WERI-Rb-1 (cell line): Measurements from ENCODE around the gene TNFRSF17.
"Not testable (repeated sequence)": the region's sequence is repeated elsewhere in the genome, so short reads cannot be mapped to it uniquely, and the experiment has no call there.

Experiments
- DNase-seq: peaks from one replicate; pipeline ENCODE4 v3.0.0-alpha.2; 2020
- H3K27ac ChIP-seq: fragments of 250-450 bp; sonication (Bioruptor Pico); 2 replicates; pipeline ENCODE4 v1.5.1; 2020; ENCODE audit warnings: mild to moderate bottlenecking, moderate library complexity
- H3K27me3 ChIP-seq: fragments of 250-450 bp; sonication (Bioruptor Pico); 2 replicates; pipeline ENCODE4 v1.5.1; 2021; ENCODE audit warnings: mild to moderate bottlenecking, low read depth, moderate library complexity; ENCODE audit not compliant: insufficient read depth, severe bottlenecking
- H3K36me3 ChIP-seq: fragments of 250-450 bp; sonication (Bioruptor Pico); 2 replicates; pipeline ENCODE4 v1.5.1; 2020; ENCODE audit warnings: mild to moderate bottlenecking, moderate library complexity
- H3K4me3 ChIP-seq: 2 replicates; pipeline ENCODE4 v1.5.1; 2011; ENCODE audit warnings: low read depth, mild to moderate bottlenecking, control low read depth, low read length
- H3K9me3 ChIP-seq: fragments of 250-450 bp; sonication (Bioruptor Pico); 2 replicates; pipeline ENCODE4 v1.5.1; 2021; ENCODE audit warnings: mild to moderate bottlenecking, moderate library complexity; ENCODE audit not compliant: severe bottlenecking
- TF ChIP-seq, protein P1 (sequence below): IDR thresholded peaks from 2 replicates; pipeline ENCODE4 v1.5.1; 2011; ENCODE audit warnings: low read depth, mild to moderate bottlenecking, control low read depth, inconsistent platforms, low read length

TNFRSF17 gene

DNA sequence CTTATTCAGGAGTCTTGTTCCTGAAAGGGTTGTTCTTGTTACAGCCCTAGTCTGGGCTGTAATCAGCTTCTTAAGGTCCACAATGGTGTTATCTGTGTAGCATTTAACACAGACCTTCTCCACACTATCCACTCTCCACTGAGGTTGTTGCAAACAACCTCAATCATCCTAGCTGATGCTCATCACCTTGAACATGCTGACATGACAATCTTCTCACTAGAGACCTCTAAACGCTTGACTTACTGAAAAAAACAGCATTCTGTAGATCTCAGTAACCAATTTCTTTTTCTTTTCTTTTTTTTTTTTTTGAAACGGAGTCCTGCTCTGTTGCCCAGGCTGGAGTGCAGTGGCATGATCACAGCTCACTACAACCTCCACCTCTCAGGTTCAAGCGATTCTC, 3.6 kb downstream of the TNFRSF17 start:
- no peaks in the 10 kb centered on the region for H3K27me3 ChIP-seq
- no peak overlapping the region for H3K27ac ChIP-seq
- DNase-seq = no peak
- no peaks in the 10 kb centered on the region for H3K9me3 ChIP-seq
- H3K36me3 ChIP-seq = no peaks in the 10 kb centered on the region
- no peak overlapping the region for H3K4me3 ChIP-seq
- TF ChIP-seq, protein P1, sequence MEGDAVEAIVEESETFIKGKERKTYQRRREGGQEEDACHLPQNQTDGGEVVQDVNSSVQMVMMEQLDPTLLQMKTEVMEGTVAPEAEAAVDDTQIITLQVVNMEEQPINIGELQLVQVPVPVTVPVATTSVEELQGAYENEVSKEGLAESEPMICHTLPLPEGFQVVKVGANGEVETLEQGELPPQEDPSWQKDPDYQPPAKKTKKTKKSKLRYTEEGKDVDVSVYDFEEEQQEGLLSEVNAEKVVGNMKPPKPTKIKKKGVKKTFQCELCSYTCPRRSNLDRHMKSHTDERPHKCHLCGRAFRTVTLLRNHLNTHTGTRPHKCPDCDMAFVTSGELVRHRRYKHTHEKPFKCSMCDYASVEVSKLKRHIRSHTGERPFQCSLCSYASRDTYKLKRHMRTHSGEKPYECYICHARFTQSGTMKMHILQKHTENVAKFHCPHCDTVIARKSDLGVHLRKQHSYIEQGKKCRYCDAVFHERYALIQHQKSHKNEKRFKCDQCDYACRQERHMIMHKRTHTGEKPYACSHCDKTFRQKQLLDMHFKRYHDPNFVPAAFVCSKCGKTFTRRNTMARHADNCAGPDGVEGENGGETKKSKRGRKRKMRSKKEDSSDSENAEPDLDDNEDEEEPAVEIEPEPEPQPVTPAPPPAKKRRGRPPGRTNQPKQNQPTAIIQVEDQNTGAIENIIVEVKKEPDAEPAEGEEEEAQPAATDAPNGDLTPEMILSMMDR = no peak

DNA sequence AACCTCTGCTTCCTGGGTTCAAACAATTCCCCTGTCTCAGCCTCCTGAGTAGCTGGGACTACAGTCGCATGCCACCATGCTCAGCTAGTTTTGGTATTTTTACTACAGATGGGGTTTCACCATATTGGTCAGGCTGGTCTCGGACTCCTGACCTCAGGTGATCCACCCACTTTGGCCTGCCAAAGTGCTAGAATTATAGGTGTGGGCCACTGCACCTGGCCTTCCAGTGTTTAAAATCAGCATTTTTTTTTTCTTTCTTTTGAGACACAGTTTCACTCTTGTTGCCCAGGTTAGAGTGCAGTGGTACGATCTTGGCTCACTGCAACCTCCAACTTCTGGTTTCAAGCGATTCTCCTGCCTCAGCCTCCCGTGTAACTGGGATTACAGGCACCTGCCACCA, 5.3 kb downstream of the TNFRSF17 start:
- not testable (repeated sequence) for H3K36me3 ChIP-seq, H3K27ac ChIP-seq, H3K9me3 ChIP-seq, H3K4me3 ChIP-seq, H3K27me3 ChIP-seq, DNase-seq

DNA sequence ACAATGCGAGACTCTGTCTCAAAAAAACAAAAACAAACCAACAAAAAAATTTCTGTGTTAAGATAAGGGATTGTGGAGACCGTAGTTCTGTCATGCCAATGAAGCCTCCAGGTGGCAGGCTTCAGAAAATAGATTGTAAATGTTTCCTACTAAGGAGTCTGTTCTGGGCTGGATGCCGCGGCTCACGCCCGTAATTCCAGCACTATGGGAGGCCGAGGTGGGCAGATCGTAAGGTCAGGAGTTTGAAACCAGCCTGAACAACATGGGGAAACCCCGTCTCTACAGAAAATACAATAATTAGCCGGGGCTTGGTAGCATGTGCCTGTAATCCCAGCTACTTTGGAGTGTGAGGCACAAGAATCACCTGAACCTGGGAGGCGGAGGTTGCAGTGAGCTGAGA, 7.1 kb downstream of the TNFRSF17 start:
- Histone ChIP-seq H3K36me3 (no peaks in the 10 kb centered on the region), H3K27ac (no peak overlapping the region), H3K4me3 (no peak overlapping the region), H3K9me3 (no peaks in the 10 kb centered on the region), H3K27me3 (no peaks in the 10 kb centered on the region)
- TF ChIP-seq, protein P1 = no peak
- DNase-seq = peak; percentile 11

DNA sequence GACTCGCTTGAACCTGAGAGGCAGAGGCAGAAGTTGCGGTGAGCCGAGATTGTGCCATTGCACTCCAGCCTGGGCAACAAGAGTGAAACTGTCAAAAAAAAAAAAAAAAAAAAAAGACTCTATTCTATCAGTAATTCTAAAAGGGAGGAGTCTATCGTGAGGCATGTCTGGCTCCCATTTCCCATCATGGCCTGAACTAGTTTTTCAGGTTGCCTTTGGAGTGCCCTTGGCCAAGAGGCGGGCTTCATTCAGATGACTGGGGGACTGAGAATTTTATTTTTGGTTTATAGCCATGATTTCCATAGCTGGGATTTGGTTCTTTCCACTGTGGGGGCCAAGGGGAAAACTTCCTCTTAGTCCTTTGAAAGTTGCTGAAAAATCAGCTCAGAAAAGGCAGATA, 8.1 kb downstream of the TNFRSF17 start:
- H3K4me3 ChIP-seq = no peak overlapping the region
- TF ChIP-seq, protein P1 = no peak
- no peaks in the 10 kb centered on the region for H3K27me3 ChIP-seq
- no peak for DNase-seq
- H3K9me3 ChIP-seq = no peaks in the 10 kb centered on the region
- H3K36me3 ChIP-seq = no peaks in the 10 kb centered on the region
- H3K27ac ChIP-seq = no peak overlapping the region

DNA sequence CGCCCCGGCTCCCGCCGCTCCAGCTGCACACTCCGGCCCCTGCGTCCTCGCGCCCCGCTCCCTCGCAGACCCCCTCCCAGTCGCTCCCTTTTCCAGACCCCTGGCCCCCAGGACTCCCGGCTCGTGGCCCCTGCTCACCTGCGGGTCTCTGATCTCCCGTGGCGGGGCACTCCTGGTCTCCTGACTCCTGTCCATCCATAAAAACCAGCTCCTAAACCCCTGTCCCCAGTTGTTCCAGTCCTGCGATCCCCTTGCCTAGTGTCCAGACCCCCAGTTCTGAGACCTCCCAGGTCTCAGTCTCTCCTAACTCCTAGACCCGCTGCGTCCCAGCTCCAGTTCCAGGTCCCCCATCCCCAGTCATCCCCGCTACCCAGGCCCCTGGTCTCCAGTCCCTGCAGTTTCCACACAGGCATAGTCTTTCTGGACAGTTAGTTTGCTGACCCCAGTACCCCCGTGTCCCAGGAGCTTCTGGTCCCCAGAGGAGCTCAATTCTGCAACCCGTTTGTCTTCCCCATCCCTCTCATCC, 11.9 kb downstream of the TNFRSF17 start:
- no peak for DNase-seq
- TF ChIP-seq, protein P1 = no peak
- peak overlapping the region; percentile 57 for H3K4me3 ChIP-seq
- no peaks in the 10 kb centered on the region for H3K9me3 ChIP-seq
- H3K27ac ChIP-seq = peak overlapping the region; percentile 65
- no peaks in the 10 kb centered on the region for H3K27me3 ChIP-seq
- H3K36me3 ChIP-seq = no peaks in the 10 kb centered on the region

DNA sequence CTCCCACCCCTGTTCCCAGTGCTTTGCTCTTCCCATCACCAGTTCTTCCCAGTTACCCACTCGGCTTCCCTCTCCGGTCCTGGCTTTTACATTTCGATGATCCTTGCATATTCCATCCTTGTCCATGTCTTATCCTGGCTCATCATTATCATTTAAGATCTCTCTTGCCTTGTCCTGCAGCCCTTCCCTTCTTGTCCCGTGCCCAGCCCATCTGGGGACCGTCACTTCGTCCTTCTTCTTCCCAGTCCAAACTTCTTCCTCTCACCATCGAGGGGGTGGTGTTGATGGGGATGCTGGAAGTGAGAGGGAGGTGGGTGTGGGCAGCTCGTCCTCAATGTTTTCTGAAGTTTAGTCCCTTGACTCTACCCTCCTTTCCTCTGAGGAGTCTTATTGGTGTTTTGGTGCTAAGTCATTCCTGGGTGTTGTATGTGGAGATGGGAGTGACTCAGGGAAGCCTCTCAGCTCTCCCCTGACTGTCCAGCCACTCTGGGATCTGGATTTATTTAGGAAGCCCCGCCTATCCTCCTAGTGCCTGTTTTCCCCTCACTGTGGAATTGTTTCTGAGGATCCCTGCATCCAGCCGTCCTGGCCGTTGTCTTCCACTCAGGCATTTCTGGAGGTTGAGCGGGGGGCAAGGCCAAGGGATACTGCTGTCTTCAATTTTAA, 12.5 kb downstream of the TNFRSF17 start:
- TF ChIP-seq, protein P1 = no peak
- DNase-seq = no peak
- Histone ChIP-seq H3K27me3 (no peaks in the 10 kb centered on the region), H3K4me3 (peak overlapping the region; percentile 57), H3K27ac (no peak overlapping the region), H3K36me3 (no peaks in the 10 kb centered on the region), H3K9me3 (no peaks in the 10 kb centered on the region)
